HG03159 (cell line): Measurements from ENCODE around the gene AP1S3.
"Not testable (repeated sequence)": the region's sequence is repeated elsewhere in the genome, so short reads cannot be mapped to it uniquely, and the experiment has no call there.

Source experiments
- ATAC-seq: cut with Tn5 transposase; IDR thresholded peaks from one replicate; pipeline ENCODE4 v1.9.1; 2021; ENCODE audit warnings: mild to moderate bottlenecking, moderate library complexity; ENCODE audit not compliant: unreplicated experiment

The AP1S3 gene

GRCh38 chr2:223811757-223812156, 25.6 kb downstream of the AP1S3 start:
- no peak for ATAC-seq

DNA sequence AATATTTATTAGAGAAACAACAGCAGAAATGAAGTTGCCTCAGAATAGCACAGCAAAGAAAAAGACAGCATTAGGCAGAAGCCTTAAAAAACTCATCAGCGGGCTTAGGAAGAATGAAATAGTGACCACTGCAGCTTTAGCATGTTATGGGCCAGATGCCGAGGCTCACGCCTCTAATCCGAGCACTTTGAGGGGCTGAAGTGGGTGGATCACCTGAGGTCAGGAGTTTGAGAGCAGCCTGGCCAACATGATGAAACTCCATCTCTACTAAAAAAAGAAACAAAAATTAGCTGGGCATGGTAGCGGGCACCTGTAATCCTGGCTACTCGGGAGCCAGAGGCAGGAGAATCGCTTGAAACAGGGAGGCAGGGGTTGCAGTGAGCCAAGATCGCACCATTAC, 32.4 kb downstream of the AP1S3 start:
- ATAC-seq, result no peak

DNA sequence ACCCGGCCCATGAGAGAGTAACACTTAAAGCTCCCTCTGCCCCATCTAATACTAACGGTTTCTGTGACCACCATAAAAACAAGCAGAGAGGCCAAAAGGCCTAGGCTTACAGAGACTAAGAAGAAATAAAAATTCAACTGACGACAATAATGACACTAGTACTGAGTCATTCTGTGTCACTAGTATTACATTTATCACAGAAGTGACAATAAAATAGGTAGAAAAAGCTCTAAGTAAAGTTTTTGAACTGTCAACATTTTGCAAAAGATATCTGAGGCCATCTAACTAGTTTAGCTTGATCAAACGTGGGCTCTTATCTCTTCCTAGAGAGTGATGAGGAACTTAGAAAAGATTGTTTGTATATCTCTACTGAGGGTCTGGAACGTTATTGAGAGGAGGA, 35.6 kb downstream of the AP1S3 start:
- no peak for ATAC-seq

DNA sequence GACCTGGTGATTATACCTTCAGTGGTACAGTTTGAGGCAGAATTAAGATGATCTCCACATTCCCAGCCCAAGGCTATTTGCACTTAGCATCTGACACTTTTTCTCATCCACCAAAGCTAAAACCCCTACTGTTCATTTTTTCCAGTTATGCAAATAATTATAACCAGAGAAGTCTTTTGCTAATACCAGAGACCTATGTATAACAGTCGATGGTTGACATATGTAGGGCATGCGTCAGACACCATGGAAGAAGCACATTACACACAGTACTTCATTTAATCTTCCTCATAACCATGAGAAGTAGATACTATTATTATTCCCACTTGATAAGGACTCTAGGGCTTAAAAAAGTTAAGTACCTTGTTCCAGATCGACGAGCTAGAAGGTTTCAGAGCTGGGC, 36.5 kb downstream of the AP1S3 start:
- no peak for ATAC-seq

DNA sequence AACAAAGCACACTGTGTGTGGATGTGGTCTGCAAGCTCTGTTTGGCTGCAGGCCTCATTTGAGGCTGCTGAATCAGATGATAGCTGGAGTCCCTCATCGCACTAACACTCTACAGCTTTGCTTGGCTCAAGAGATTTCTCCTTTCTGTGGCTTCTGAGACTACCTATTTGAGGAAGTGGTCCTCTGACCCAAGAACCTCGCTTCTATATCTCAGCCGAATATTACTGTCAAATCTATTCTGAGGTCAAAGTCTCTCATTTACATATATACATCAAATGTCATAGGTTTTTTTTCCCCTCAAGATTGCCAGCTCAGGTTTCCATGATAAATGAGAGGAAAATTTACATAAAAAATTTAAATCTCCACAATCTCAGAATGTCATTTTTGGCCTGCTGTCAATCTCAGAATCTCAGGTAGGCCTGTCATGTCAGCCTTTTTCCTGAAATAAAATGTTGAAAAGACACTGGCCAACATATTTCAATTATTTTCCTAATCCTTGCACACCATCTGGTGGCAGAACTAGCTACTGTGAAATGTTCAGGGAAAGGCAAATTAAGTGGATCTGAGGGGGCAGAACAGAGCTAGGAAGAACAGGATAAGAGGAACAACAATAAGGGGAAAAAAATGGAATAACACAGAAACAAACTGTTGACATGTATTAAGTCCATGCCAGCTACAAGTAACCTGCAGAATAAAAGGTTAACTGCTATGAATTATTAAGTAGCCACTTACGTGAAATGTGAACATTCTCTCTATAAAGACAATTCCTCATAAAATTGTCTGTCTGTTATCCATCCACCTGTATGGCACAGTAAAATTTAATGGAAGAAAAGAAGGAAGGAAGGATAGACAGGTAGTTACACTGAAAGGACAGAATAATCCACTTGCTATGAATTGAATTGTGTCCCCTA, 39.3 kb downstream of the AP1S3 start:
- ATAC-seq, result peak; percentile 100

GRCh38 chr2:223797037-223797436, 40.3 kb downstream of the AP1S3 start:
- no peak for ATAC-seq

- ATAC-seq, result no peak
Measured at GRCh38 chr2:223789423-223789822, 48.0 kb downstream of the AP1S3 start.

DNA sequence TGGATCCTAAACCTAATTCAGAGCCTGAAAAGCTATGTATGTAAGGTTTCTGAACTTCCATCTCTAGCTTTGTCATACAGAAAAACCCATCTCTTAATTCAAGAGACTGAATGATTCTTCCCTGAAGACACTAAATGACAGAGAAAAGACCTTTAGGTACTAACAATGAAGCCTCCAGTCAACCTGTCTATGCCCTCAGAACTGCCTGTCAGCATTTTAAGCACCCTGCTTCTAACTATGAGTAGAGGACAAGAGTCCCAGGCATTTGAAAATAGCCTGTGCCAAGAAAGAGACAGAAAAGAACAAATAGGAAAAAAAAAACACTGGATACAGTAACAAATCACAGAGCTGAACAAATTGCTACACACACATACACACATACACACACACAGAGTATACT, 48.6 kb downstream of the AP1S3 start:
- ATAC-seq, result no peak

DNA sequence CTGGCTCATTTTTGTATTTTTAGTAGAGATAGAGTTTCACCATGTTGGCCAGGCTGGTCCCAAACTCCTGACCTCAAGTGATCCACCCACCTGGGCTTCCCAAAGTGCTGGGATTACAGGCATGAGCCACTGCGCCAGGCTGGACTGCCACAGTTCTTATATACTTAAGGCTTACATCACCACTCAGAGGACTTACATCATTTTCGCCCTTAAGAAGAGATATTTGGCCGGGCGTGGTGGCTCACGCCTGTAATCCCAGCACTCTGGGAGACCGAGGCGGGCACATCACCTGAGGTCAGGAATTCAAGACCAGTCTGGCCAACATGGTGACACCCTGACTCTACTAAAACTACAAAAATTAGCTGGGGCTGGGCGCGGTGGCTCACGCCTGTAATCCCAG, 49.3 kb downstream of the AP1S3 start:
- not testable (repeated sequence) for ATAC-seq

- ATAC-seq, result peak; percentile 48
Measured at GRCh38 chr2:223787358-223787757, 50.0 kb downstream of the AP1S3 start.

DNA sequence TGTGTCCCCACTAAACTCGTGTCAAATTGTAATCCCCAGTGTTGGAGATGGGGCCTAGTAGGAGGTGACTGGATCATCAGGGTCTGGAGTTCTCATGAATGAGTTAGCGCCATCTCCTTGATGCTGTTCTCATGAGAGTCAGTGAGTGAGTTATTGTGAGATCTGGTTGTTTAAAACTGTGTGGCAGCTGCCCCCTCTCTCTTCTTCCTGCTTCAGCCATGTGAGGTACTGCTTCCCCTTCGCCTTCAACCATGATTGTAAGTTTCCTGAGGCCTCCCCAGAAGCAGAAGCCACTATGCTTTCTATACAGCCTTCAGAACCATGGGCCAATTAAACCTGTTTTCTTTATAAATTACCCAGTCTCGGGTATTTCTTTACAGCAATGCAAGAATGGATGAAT, 50.4 kb downstream of the AP1S3 start:
- peak; percentile 60 for ATAC-seq

DNA sequence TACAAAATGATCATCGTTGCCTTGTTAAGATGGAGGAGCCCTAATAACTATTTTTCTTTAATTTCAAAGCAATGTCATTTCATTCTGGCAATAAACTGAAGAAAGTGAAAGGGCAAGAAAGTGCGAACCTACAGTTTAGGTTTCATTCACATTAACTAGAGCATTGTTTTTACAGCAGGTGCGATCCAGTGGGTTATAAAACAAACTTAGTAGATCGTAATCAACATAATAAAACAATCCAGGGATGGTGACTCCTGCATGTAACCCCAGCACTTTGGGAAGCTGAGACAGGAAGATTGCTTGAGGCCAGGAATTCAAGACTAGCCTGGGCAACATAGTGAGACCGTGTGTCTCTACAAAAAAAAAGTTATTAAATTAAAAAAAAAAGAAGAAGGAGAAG, 51.1 kb downstream of the AP1S3 start:
- no peak for ATAC-seq

DNA sequence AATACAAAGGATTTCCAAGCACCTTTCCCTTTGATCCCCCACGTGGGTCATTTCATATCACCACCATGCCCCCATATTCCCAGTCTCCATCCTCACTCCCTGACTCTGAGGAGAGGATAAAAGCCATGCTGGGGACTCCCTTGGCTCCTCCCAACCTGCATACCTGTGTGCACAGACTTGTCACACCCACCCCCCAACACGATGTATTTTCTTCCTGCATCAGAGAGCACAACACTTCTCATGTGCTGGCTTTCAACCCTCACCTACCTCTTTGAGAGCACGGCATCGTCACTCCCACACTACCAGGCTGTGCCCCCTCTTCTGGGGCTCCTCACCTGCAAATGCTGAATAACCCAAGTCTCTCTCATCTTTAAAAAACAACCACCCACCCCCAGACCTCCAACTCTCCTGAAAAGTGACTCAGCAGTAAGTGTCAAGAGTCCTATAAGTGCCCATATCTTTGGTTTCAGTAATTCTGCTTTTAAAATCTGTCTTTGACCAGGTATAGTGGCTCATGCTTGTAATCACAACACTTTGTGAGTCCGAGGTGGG, 53.1 kb downstream of the AP1S3 start:
- ATAC-seq, result no peak

DNA sequence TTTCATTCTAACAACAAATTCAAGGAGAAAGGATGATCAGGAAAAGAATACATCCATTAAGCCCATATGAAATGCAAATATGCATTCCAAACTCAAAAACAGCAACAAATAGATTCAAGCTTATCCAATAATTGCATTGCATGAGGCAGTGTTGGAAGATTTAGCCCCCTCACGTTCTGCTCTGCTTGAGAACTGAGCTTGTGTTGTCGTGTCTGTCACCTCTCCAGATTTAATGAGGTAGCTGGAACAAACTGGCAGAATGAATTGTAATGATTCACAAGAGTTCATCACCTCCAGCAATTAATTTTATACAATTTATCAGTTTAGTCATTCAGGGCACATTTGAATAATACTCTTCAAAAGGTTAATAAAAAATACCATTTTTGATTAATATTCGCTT, 54.8 kb downstream of the AP1S3 start:
- no peak for ATAC-seq

GRCh38 chr2:223781560-223781959, 55.8 kb downstream of the AP1S3 start:
- no peak for ATAC-seq

GRCh38 chr2:223779877-223780276, 57.5 kb downstream of the AP1S3 start:
- ATAC-seq, result peak; percentile 93

DNA sequence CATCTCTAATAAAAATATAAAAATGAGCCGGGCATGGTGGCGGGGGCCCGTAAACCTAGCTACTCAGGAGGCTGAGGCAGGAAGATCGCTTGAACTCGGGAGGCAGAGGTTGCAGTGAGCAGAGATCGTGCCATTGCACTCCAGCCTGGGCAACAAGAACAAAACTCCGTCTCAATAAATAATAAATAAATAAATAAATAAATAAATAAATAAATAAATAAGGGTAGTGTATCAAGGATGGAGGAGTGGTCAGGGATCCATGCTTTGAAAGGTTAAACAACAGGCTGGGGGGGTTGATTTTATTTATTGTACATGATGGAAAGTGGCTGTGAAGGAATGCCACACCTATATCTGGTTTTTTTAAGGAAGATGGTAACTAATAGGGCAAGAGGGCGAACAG, 63.2 kb downstream of the AP1S3 start:
- ATAC-seq, result no peak

GRCh38 chr2:223772363-223772762, 65.0 kb downstream of the AP1S3 start:
- no peak for ATAC-seq

- ATAC-seq, result no peak
Measured at GRCh38 chr2:223771475-223771874, 65.9 kb downstream of the AP1S3 start.

DNA sequence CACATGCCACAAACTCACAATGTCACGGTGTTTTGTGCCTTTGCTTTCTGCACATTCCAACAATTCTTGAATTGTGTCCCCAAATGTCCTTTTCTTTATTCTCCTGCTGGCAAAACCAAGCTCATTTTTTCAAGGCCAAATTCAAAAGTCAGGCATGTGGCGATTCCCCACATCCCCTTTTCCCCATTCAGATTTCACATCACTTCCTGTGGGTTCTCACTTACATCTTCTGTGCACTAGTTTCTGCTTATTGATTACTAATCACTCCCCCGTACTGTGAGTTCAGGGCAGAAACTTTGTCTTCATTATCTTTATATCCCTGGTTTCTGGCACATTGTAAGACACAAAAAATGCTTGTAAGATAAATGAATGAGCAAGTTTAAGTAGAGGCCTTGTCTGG, 69.2 kb downstream of the AP1S3 start:
- ATAC-seq, result no peak

- no peak for ATAC-seq
Measured at GRCh38 chr2:223767341-223767740, 70.0 kb downstream of the AP1S3 start.

GRCh38 chr2:223765221-223765785, 72.1 kb downstream of the AP1S3 start:
- ATAC-seq, result no peak
